Fibroblast of pulmonary artery (primary cell): ENCODE results near the gene PPP4R3B.
"Not testable (repeated sequence)": the region's sequence is repeated elsewhere in the genome, so short reads cannot be mapped to it uniquely, and the experiment has no call there.

Experiments
- DNase-seq: peaks from one replicate; pipeline ENCODE4 v3.0.0-alpha.2; 2010; ENCODE audit warnings: low read depth
- H3K4me3 ChIP-seq: replicated peaks from 2 replicates; pipeline ENCODE4 v1.5.1; 2011; ENCODE audit warnings: low read depth, mild to moderate bottlenecking, control low read depth, low read length, moderate library complexity
- TF ChIP-seq, protein P1 (sequence below): IDR thresholded peaks from 2 replicates; pipeline ENCODE4 v1.5.1; 2011; ENCODE audit warnings: mild to moderate bottlenecking, control low read depth, low read length, inconsistent platforms; ENCODE audit errors: missing control alignments

PPP4R3B gene

DNA sequence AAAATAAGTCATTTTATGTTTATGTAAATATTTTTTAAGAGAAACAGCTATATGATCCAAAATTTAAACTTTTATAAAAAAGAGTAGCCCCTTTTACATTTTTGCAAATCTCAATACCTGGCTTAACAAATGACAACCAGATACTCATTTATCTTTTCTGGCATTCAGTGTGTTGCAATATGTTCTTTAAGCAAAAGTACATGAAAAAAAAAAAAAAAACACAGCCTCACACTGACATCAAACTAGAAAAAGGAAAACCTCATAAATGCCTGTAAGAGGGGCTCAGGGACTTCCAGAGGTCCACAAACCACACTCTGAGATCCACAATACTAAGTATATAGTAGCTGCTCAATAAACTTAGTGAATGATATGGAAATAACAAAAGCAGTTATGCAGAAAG is 21.9 kb downstream of the PPP4R3B start:
- no peak overlapping the region for H3K4me3 ChIP-seq
- DNase-seq: peak; percentile 44
- TF ChIP-seq, protein P1, sequence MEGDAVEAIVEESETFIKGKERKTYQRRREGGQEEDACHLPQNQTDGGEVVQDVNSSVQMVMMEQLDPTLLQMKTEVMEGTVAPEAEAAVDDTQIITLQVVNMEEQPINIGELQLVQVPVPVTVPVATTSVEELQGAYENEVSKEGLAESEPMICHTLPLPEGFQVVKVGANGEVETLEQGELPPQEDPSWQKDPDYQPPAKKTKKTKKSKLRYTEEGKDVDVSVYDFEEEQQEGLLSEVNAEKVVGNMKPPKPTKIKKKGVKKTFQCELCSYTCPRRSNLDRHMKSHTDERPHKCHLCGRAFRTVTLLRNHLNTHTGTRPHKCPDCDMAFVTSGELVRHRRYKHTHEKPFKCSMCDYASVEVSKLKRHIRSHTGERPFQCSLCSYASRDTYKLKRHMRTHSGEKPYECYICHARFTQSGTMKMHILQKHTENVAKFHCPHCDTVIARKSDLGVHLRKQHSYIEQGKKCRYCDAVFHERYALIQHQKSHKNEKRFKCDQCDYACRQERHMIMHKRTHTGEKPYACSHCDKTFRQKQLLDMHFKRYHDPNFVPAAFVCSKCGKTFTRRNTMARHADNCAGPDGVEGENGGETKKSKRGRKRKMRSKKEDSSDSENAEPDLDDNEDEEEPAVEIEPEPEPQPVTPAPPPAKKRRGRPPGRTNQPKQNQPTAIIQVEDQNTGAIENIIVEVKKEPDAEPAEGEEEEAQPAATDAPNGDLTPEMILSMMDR: no peak

DNA sequence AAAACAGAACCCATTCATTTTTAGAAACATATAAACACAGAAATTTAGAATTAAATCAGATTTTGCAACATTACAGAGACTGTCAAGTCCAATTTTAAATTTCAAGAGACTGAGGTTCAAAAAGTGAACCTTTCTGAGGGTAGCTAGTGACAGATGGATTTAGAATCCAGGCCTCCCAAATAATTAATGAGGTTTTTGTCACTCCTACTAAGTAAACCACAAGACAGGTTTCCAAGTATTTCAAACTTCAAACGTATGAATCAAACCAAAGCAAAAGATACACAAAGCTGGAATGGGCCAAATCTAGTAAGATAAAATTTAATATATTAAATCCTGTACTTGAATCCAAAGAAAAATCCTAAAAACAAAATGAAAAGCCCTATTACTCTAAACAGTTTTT is 25.3 kb downstream of the PPP4R3B start:
- no peak for DNase-seq
- H3K4me3 ChIP-seq: no peak overlapping the region
- TF ChIP-seq, protein P1: no peak

DNA sequence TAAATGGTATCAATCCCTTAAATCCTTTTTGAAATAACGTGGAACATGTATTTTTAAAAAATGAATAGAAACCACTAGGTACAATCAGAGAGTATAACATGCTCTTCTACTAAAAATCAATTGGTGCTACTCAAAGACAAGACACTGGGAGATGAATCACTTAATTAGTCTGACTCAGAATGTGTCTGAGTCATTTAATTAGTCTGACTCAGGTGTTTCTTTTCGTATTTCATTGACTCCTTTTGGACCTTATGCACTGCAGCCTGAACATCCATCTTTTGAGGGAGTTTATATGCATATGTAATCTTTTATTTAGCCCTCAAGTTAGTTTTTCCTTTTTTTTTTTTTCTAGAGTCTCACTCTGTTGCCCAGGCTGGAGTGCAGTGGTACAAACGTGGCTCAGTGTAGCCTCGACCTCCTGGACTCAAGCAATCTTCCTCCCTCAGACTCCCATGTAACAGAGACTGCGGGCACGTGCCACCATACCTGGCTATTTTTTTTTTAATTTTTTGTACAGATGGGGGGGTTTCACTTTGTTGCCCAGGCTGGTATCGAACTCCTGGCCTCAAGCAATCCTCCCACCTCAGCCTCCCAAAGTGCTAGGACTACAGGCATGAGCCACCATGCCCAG is 26.5 kb downstream of the PPP4R3B start:
- TF ChIP-seq, protein P1: no peak
- DNase-seq: no peak
- H3K4me3 ChIP-seq: no peak overlapping the region

DNA sequence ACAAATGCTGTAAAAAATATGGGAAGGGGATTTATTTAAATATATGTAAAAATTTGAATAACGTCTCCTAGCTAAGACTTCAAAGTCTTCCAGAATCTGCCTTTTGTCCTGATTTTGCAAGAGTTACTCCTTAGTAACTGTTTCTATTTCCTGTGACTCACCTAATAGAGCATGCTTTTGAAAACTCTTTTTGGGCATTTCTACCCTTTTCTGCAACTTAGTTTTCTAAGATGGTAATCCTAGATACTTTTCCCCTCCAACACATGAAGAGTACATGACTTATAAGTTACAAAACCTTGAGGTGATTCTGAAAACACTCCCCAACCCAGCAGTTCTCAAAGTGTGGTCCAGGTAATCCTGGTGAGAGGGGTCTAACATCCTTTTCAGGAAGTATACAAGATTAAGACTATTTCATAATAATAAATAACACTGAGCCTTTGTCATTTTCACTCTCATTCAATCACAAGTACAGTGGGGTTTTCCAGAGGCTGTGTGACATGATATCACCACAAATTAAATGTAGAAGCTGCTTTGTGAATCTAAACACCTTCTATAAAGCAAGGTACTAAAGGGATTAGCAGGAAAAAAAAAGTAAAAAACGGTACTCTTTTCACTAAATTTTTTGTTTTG is 31.9 kb downstream of the PPP4R3B start:
- TF ChIP-seq, protein P1: no peak
- peak overlapping the region; percentile 28 for H3K4me3 ChIP-seq
- DNase-seq: peak; percentile 86

DNA sequence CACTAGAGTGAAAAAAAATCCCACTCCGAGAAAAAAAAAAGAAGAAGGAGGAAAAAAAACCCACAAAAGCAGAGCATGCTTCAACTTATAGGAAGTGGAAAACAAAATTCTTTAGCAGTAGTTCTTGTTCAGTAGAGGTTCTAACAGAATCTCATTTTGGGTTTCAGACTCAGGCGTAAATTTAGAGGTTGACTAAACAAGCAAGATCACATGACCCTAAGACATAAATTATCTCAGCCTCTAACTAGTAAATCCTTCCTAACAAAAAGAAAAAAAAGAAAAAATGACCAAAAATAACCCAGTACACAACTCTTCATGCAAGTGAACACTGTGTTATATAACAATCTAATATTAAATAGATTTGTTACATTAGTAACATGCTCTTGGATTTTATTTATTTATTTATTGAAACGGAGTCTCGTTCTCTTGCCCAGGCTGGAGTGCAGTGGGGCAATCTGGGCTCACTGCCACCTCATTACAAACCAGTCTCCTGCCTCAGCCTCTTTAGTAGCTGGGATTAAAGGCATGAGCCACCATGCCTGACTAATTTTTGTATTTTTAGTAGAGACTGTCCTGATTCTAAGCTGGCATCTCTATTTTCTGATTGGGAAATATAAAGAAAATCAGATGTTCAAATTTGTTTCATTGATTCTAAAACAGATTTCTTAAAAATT is 35.4 kb downstream of the PPP4R3B start:
- H3K4me3 ChIP-seq: no peak overlapping the region
- DNase-seq: no peak
- TF ChIP-seq, protein P1: no peak

DNA sequence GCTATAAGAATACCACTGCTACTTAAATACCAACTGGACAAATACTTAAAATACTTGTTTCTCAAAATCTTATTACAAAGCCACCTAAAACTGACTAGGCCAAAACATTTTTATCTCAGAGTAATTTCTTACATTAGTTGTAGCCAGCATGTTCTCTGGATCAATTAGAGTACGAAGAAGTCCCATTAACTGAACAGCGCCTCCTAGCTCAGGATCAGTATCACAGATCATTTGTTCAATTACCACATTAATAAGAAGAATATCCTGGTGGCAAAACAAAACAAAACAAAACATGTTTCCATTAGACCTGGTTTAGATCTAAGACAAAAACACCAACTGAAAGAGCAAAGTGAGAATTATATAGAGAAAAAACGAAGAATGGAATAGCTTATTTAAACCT is 36.0 kb downstream of the PPP4R3B start:
- TF ChIP-seq, protein P1: peak; percentile 25
- no peak for DNase-seq
- no peak overlapping the region for H3K4me3 ChIP-seq

DNA sequence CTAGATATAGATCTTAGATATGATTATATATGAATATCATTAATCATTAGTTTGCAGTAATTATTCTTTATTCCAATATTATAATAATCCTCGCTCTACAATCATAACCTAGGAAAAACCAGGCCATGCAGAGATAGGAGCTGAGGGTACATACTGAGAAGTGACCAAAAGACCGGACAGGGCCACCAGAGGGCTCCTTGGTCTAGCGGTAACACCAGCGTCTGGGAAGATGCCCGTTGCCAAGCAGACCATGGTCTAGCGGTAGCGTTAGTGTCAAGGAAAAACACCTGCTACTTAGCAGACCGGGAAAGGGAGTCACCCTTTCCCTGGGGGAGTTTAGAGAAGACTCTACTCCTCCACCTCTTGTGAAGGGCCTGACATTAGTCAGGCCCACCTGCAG is 48.4 kb downstream of the PPP4R3B start:
- H3K4me3 ChIP-seq, DNase-seq: not testable (repeated sequence)
